HG03354 (cell line): ENCODE data around the gene ADAP1.
"Not testable (repeated sequence)": the region's sequence is repeated elsewhere in the genome, so short reads cannot be mapped to it uniquely, and the experiment has no call there.

Experiments
- ATAC-seq: cut with Tn5 transposase; IDR thresholded peaks from one replicate; pipeline ENCODE4 v1.9.1; 2021; ENCODE audit warnings: mild to moderate bottlenecking; ENCODE audit not compliant: unreplicated experiment, poor library complexity, severe bottlenecking

Gene ADAP1

DNA sequence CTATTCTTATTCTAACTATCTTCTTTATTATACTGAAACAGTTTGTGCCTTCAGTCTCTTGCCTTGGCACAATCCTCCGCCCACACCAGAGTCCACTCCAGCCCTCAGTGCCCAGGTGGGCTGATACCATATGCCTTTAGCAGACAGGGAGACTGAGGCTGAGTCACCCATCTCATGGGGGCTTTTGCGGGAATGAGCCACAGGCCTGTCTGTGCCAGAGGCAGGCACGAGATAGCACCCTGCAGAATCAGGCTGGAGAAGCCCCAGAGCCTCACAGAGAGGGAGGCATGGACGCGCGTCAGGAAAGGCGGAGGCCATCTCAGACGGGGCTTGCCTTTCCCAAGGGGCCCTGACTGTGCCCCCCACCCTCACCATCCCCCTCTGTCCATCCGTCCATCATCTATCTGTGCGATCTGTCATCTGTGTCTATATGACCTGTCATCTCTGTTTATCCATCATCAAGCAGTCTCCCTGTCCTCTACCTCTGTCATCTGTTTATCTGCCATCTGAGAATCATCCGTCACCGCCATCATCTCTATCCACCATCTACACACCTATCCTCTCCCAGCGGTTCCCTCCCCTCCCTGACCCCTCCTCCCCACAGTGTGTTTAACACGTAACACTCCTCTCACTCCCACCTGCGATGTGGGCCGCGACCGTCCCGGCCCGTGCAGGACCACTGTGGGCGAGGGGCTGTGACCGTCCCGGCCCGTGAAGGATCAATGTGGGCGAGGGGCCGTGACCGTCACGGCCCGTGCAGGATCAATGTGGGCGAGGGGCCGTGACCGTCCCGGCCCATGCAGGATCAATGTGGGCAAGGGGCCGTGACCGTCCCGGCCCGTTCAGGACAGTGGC lies 7.3 kb upstream of the ADAP1 start:
- no peak for ATAC-seq

DNA sequence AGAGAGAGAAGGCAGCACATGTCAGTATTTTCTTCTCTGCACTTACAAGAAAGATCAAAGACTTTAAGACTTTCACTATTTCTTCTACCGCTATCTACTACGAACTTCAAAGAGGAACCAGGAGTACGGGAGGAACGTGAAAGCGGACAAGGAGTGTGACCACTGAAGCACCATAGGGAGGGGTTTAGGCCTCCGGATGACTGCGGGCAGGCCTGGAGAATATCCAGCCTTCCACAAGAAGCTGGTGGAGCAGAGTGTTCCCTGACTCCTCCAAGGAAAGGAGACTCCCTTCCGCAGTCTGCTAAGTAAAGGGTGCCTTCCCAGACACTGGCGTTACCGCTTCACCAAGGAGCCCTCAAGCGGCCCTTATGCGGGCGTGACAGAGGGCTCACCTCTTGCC lies 6.5 kb upstream of the ADAP1 start:
- not testable (repeated sequence) for ATAC-seq

DNA sequence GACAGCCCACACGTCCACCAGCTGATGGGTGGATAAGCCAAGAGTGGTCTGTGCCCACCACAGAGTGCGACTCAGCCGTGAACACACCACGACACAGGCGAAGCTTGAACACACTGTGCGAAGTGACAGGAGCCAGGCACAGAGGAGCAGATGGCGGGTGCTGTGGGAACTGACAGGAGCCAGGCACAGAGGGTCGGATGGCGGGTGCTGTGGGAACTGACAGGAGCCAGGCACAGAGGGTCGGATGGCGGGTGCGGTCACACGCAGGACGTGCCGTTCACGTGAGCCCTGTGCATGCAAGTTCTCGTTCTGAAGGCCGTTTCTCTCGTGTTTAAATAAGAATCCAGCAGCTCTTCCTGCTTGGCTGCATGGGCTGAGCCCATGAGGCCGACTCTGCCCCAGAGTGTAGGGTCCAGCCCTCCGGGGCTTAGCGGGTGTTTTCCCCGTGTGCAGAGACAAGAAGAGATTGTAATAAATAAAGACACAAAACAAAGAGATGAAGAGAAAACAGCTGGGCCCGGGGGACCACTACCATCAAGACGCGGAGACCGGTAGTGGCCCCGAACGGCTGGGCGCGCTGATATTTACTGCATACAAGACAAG lies 5.9 kb upstream of the ADAP1 start:
- no peak for ATAC-seq

DNA sequence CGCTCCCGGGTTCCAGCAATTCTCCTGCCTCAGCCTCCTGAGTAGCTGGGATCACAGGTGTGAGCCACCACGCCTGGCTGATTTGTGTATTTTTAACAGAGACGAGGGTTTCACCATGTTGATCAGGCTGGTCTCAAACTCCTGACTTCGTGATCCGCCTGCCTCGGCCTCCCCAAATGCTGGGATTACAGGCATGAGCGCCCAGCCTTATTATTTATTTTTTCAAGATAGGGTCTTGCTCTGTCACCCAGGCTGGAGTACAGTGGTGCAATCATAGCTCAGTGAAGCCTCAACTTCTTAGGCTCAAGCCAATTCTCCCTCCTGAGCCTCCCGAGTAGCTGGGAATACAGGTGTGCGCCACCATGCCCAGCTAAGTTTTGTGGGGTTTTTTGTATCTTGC lies 5.3 kb upstream of the ADAP1 start:
- ATAC-seq: not testable (repeated sequence)

DNA sequence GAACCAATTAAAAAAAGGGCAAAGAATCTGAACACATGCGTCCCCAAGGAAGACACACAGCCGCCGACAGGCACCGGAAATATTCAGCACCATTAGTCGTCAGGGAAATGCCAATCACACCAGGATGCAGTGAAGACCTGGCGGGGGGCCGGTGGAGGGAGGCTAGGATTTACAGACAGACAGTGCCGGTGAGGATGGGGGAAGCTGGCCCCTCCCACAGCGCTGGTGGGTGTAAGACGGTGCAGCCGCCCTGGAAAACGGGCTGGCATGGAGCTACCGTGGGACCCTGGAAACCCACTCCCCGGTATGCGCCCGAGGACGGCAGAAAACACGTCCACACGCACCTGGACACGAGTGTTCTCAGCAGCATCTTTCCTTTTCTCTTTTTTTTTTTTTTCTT lies 4.8 kb upstream of the ADAP1 start:
- no peak for ATAC-seq

DNA sequence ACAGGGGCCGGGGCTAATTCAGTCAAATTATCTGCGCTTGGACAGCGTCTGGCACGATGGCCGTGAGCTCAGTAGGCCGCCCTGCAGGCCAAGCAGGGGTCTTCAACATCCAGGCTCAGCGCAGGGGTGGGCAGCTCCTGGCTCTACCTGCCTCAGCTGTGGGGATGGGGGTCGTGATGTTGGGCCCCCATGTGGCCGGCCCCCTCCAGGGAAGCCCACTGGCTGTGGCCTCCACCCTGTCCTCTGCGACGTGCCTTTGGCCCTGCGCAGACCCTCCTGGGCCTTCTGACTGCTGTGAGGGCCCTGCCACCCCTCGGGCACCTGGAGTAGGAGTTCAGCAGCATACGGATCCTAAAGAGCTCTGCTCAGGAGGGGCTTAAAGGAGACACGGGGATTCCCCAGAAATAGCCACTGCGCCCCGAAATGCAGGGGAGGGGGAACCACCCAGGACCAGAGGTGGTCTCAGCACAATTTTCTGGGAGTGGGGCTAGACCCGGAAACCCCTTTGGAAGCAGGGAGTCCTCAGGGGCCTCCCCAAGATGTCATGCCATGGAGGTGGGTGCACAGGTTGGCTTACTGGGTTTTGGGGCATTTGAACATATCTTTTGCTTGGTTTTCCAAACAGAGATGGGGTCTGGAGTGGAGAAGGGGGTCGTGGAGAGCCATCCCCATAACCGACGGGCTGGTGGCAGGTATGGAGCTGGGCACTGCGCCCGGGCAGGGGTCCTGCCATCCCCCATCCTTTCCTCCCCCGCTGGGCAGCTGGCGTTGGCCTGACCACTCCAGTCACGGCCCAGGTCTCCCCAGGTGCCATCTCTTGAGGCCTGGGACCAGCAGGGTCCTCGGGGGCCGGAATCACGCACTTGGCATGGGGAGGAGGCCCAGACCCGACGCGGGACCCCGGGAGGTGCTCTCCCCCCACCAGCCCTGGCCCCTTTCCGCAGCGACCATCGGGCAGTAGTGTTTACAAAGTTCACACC lies 4.0 kb upstream of the ADAP1 start:
- no peak for ATAC-seq

DNA sequence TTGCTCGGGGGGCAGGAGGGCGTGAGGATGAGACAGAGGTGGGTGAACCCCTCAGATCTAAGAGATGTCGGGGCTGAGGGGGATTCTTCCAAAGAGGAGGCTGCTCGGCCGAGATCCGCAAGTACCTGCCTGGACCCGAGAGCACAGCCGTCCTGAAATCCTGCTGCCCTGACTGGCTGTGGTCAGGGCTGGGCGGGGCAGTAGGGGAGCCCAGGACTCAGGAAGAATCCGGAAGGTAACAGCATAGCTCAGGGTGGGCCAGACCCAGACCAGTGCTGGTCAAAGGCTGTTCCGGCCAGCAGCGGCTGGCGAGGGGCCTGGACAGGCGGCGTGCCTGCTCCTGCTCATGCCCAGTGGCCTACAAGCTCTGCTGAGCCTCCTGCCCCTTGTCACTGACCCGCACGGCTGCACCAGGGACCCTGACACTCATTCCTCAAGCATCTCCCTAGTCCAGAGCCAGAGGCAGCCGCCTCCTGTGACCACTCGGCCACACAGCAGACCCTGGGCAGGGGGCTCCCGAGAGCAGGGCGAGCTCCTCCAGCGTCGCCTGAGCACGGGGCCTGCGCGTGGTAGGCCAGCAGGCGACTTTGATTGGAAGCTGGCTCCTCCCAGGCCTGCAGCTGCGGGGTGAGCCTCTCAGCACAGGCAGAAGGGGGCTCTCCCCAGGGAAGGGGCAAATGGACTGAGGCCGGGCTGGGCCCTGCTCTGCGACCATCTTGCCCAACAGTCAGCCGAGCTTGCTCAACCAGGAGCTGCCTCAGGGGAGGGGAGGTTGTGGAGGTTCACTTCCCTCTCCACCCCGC lies 3.1 kb upstream of the ADAP1 start:
- no peak for ATAC-seq

DNA sequence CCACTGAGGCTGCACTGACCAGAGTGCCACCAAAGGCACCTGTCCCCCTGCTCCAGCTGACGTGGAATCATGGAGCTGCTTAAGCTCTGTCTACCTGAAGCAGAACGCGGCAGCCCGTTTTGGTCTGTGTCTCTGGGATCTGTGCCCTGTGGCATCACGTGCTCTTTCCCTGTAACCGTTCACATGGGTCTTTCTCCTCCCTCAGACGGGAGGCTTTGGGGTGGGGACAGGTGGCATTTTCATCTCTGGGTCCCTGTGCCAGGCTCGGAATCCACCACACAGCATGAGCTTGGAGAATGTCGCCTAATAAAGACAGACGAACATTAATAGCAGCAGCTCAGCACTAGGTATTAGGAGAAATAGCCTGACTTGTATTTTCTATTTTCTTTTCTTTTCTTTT lies 1.6 kb upstream of the ADAP1 start:
- ATAC-seq: no peak

DNA sequence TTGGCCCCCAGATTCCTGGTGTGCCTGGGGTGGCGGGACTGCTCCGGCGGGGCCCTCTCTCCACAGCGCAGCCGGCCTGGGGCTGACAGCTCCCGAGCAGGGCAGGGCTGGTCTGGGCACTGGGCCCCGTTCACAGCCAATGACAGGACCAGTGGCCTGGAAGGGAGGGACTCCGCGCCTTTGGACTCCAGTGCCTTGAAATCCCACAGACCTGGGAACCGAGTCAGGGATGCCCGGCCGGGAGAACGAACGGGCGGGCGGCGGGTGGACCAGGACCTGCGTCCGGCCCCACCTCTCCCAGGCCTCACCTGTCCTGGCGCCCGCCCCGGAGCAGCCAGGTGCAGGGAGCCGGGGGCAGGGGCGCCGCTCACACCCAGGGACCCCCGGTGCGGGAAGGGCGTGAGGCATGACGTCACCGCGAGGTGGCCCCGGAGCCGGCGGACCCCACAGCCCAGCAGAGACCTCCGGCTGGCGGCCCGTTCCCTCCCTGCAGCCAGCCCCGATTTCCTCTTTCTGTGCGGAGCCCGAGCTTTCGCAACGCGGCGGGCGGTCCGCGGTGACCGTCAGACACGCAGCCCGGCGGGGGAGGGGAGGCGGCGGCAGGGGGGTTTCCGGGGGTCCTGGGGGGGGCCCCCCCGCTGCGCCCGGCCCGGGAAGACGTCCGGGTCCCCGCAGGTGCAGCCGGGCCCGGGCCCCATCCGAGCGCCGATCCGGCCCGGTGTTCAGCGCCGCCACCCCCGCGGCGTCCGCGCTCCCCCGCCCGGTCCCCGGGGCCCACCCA lies 743 bp downstream of the ADAP1 start:
- ATAC-seq: peak; percentile 15

DNA sequence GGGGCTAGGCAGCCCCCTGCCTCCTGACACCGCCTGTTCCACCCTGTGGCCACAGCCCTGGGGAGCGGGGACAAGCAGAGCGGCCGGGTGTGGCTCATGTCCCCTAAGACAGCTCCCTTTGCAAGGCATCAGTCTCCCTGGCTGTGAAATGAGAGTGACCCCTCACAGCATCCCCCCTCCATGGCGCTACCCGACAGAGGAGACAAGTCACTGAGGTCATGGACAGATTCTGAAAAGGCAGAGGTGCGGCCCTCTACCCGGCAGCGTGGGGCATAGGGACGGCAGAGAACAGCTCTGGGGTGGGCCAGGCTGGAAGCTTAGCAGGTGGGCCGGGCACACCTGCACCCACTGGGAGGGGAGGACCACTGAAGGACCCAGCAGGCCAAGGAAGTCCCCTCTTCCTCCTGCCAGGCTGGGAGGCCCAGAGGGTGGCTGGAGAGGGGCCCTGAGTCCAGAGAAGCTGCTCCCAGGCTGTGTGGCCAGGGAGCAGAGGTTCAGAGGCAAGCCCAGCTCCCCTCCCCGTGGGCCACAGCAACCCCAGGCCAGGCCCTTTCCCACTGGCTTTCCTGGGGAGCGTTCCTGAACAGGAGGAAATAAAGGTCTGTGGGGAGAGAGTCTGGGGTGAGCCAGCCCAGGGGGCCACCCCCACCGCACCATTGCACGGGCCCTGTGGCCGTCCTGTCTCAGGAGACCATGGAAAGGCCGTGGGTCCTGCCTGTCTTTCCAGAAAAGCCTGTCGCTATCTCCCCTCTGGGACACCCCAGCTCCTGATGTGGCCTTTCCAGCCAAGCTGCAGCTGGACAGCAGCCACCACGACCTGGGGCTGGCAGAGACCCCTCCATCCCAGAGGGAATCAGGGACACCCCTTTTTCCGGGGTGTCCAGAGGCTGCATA lies 1.7 kb downstream of the ADAP1 start:
- ATAC-seq: no peak

DNA sequence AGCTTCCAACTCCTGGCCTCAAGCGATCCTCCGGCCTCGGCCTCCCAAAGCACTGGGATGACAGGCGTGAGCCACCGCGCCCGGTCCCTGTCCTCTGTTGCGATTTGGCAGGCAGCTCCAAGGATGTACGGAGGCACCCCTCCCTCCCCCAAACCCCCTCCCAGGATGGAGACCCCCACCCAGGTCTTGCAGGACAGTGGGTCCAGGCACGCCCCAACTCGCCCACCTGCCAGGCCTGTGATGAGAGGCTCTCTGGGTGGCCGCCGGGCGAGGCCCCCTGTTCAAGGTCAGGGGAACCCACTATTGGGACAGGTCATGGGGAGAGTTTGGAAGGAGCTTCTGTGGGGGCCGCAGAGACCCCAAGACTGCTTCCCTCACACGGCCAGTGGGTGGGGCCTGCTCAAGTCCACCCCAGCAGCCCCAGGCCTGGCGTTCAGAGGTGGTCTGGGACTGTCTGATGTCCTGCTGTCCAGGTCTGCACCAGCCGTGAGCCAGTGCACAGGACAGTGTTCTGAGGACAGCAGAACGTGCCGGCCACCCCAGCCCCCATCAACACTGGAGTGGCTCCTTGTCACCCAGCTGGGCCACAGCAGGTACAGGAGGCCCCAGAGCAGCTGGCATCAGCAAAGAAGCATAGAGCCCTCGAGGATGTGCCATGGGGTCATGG lies 2.5 kb downstream of the ADAP1 start:
- no peak for ATAC-seq

DNA sequence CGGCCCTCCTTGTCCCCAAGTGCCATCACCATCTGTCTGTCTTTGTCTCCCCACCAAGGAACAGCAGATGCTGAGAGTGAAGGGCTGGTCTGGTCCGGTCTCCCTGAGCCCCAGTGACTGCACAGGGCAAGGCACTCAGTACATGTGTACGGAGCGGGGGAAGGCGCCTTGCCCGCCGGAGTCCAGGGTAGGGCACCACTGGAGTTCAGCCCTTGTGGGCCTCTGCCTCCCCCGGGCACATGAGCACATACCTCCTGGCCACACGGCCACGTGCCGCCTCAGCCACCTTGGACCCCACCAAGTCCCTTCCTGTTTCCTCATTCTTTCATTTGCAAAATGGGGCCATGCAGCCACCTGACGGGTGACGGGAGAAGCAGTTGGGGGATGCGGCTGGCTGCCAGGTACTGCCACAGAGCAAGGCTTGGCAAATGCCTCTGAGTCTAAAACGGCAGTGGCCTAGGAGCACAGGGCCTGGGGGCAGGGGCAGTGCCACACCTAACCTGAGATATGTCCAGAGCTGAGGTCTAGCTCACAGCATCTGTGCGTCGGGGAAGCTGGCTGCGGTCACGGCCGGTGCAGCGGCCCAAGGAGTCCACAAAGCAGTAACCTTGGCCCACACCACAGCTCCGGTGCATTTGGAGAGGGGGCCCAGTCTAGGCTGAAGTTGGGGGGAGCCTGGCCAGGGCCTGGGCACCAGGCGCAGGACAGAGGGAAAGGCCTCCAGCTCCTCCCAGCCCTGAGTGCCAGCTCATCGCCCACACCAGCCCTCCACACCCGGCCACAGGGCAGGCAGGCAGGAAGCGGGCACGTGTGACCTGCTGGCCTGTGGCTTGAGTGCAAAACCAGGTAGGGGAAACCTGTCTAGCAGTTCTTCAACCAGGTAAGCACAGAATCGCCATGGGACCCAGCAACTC lies 5.2 kb downstream of the ADAP1 start:
- ATAC-seq: no peak

DNA sequence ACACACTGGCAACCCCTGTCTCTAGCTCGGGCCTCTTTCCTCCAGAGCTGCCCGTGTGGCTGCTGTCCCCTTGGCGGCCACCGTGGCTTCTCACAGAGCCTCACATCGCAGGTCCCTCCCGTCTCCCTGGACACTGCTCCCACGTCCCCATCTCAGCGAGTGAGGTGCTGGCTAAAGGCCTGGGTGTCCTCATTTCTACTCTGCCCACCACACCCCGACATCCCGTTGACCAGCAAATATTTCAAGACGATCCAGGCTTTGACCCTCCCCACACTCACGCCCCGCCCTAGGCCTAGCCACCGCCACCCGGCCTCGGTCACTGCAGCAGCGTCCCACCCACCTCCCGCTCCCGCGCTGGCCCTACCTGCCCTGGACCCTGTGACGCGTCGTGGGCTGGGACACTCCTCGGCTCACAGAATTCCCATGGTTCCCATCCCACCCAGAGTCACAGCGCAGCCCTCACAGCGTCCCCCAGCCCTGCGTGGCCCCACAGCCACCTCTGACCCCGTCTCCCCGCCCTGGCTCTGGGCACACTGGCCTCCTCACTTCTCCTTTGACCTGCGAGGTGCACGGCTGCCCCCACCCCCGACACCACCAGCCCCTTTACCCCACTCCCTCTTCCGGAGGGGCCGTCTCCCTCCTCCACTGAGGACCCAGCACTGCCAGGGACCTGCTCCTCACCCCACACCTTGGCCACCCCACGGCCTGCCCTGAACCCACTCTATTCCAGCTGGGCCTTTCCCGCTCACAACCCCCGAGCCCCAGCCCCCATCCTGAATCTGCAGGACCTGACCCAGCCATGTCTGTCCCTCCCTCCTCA lies 6.9 kb downstream of the ADAP1 start:
- ATAC-seq: no peak

DNA sequence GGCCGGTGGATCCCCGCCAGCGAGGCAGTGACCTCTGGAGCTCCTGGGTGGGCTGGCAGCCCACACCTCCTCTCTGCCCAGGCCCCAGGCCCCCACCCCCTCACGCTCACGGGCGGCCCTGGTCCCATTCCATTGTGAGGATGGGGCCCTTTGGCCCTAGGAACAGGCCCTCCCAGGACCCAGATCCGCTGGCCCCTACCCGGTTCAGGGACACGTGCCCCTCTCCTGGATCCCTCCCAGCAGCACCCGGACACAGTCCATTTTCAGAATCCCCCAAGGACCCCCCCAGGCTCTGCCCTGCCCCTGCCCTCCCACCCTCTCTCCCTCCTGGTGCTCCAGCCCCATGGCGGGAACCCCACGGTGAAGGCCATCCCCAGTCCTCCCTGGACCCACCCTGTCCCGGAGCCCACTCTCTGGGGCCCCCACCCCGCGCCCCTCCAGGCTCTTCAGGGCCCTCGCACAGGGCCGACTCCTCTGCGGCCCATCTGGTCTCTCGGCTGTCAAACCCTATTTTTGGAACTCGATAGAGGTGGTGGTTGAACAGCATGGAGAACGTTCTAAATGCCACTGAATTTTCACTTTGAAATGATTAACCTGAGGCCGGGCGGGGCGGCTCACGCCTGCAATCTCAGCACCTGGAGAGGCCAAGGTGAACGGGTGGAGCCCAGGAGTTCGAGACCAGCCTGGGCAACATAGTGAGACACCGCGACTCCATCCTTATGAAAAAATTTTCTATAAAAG lies 8.1 kb downstream of the ADAP1 start:
- no peak for ATAC-seq
